GM23338 (cell line): ENCODE data around the gene KRTAP16-1.

Source experiments
- EZH2 ChIP-seq: fragments of 200-600 bp; sonication (generic); IDR thresholded peaks from one replicate; pipeline ENCODE4 v1.8.0; 2017; ENCODE audit warnings: antibody characterized with exemption, mild to moderate bottlenecking, low read depth; ENCODE audit not compliant: unreplicated experiment
- ZNF114 ChIP-seq: fragments of 250-450 bp; sonication (Bioruptor Pico); IDR thresholded peaks from 2 replicates; pipeline ENCODE4 v1.5.0; 2020; ENCODE audit warnings: mild to moderate bottlenecking, moderate library complexity
- TF ChIP-seq, protein P1 (sequence below), 2 experiments: fragments of 200-600 bp in 1 of 2; sonication (generic) in 1 of 2; conservative IDR thresholded peaks; 2 replicates each; pipeline versions ENCODE4 v1.5.1 to v1.6.1; 2016 to 2017; ENCODE audit warnings: antibody characterized with exemption in 2 of 2, low read depth in 2 of 2, mild to moderate bottlenecking in 2 of 2, moderate library complexity in 1 of 2
- TF ChIP-seq, protein P2 (sequence below): IDR thresholded peaks from one replicate; pipeline ENCODE4 v1.6.1; 2018; ENCODE audit warnings: antibody characterized with exemption; ENCODE audit not compliant: unreplicated experiment

DNA sequence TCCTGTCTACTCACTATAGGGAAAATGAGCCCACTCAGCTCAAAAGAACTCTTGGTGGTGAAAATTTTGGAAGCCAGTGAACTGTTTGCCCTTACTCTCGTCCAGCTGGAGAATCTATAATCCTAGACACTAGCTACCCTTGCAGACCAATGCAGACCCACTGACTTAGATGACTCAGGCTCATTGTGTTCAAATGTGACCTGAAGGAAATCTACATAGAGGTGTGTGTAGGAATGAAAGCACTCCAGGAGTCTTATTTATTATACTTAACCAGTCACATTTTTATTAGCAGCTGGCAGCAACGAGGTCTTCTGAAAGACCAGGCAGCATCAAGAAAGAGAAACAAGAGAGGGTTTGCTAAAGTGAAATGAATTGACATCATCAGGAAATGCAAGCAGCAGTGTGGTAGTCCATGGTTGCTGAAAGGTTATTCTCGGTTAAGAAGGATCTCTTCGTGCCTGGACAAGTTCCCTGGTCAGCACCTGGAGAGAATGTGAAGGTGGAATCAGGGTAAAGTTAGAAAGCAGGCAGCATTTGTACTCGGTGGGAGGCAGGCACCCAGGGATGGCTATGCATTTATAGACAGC lies 7.8 kb downstream of the KRTAP16-1 start:
- TF ChIP-seq ZNF114 (CRISPR knock-in tag) (no peak), EZH2 (no peak)
- TF ChIP-seq, protein P1, sequence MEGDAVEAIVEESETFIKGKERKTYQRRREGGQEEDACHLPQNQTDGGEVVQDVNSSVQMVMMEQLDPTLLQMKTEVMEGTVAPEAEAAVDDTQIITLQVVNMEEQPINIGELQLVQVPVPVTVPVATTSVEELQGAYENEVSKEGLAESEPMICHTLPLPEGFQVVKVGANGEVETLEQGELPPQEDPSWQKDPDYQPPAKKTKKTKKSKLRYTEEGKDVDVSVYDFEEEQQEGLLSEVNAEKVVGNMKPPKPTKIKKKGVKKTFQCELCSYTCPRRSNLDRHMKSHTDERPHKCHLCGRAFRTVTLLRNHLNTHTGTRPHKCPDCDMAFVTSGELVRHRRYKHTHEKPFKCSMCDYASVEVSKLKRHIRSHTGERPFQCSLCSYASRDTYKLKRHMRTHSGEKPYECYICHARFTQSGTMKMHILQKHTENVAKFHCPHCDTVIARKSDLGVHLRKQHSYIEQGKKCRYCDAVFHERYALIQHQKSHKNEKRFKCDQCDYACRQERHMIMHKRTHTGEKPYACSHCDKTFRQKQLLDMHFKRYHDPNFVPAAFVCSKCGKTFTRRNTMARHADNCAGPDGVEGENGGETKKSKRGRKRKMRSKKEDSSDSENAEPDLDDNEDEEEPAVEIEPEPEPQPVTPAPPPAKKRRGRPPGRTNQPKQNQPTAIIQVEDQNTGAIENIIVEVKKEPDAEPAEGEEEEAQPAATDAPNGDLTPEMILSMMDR (conservative IDR thresholded peaks at IDR 0.05; ENCODE audit: low read depth in 2 of 2), result no peak
- TF ChIP-seq, protein P2, sequence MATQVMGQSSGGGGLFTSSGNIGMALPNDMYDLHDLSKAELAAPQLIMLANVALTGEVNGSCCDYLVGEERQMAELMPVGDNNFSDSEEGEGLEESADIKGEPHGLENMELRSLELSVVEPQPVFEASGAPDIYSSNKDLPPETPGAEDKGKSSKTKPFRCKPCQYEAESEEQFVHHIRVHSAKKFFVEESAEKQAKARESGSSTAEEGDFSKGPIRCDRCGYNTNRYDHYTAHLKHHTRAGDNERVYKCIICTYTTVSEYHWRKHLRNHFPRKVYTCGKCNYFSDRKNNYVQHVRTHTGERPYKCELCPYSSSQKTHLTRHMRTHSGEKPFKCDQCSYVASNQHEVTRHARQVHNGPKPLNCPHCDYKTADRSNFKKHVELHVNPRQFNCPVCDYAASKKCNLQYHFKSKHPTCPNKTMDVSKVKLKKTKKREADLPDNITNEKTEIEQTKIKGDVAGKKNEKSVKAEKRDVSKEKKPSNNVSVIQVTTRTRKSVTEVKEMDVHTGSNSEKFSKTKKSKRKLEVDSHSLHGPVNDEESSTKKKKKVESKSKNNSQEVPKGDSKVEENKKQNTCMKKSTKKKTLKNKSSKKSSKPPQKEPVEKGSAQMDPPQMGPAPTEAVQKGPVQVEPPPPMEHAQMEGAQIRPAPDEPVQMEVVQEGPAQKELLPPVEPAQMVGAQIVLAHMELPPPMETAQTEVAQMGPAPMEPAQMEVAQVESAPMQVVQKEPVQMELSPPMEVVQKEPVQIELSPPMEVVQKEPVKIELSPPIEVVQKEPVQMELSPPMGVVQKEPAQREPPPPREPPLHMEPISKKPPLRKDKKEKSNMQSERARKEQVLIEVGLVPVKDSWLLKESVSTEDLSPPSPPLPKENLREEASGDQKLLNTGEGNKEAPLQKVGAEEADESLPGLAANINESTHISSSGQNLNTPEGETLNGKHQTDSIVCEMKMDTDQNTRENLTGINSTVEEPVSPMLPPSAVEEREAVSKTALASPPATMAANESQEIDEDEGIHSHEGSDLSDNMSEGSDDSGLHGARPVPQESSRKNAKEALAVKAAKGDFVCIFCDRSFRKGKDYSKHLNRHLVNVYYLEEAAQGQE, result no peak
